ENCODE results near the gene SHC3.

DNA sequence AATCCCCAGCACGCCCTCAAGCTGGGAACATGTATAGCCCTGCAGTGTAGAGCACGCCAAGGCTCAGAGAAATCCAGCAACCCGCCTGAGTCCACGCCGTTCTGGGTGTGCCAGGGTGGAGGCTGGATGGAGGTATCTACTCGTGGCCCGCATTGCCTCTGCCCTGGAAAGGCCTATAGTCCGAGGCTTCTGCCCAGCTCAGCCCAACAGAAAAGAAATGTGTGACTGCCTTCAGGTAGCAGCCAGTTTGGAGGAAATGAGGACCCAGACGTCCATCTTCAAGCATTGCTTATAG lies 169.1 kb downstream of the SHC3 start:
- TF ChIP-seq, protein P1, sequence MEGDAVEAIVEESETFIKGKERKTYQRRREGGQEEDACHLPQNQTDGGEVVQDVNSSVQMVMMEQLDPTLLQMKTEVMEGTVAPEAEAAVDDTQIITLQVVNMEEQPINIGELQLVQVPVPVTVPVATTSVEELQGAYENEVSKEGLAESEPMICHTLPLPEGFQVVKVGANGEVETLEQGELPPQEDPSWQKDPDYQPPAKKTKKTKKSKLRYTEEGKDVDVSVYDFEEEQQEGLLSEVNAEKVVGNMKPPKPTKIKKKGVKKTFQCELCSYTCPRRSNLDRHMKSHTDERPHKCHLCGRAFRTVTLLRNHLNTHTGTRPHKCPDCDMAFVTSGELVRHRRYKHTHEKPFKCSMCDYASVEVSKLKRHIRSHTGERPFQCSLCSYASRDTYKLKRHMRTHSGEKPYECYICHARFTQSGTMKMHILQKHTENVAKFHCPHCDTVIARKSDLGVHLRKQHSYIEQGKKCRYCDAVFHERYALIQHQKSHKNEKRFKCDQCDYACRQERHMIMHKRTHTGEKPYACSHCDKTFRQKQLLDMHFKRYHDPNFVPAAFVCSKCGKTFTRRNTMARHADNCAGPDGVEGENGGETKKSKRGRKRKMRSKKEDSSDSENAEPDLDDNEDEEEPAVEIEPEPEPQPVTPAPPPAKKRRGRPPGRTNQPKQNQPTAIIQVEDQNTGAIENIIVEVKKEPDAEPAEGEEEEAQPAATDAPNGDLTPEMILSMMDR (conservative IDR thresholded peaks at IDR 0.05; ENCODE audit: low read length), result no peak
- no peak for TF ChIP-seq EZH2phosphoT487 (IDR thresholded peaks at IDR 0.05; ENCODE audit: borderline replicate concordance, low read depth, low read length)
